Osteocyte (in vitro differentiated cells): ENCODE data around the gene MPP1. TPM values are rescaled to one million over a fixed set of nuclear protein-coding genes. Genes with fewer than 3 reads are reported as not detected.

ENCODE experiments used
- DNase-seq: peaks from one replicate; pipeline ENCODE4 v3.0.0; 2021; ENCODE audit warnings: mixed read lengths; ENCODE audit not compliant: unreplicated experiment; ENCODE audit errors: extremely low spot score
- H3K27ac Mint-ChIP-seq: one replicate; pipeline ENCODE4 v1.8.0; 2021; ENCODE audit warnings: mild to moderate bottlenecking, mixed read lengths; ENCODE audit not compliant: unreplicated experiment
- H3K27me3 Mint-ChIP-seq: one replicate; pipeline ENCODE4 v1.8.0; 2021; ENCODE audit warnings: mixed read lengths; ENCODE audit not compliant: unreplicated experiment
- H3K36me3 Mint-ChIP-seq: one replicate; pipeline ENCODE4 v1.8.0; 2021; ENCODE audit warnings: mixed read lengths; ENCODE audit not compliant: unreplicated experiment
- H3K4me1 Mint-ChIP-seq: one replicate; pipeline ENCODE4 v1.8.0; 2021; ENCODE audit warnings: mixed read lengths; ENCODE audit not compliant: unreplicated experiment
- H3K4me3 Mint-ChIP-seq: one replicate; pipeline ENCODE4 v1.8.0; 2021; ENCODE audit warnings: mild to moderate bottlenecking, moderate library complexity, mixed read lengths; ENCODE audit not compliant: unreplicated experiment
- H3K9me3 Mint-ChIP-seq: one replicate; pipeline ENCODE4 v1.8.0; 2021; ENCODE audit warnings: mixed read lengths; ENCODE audit not compliant: unreplicated experiment
- total RNA-seq: library from RNA; stranded (reverse); gene quantifications from 2 replicates; pipeline ENCODE4 v1.2.1, GENCODE V29; 2021
- TF ChIP-seq, protein P1 (sequence below): fragments of 200-600 bp; sonication (generic); IDR thresholded peaks from 2 replicates; pipeline ENCODE4 v1.5.0; 2021; ENCODE audit warnings: antibody characterized with exemption, mild to moderate bottlenecking, moderate library complexity

MPP1 gene
- total RNA-seq, 1 donor from 2014 or later: 11.2 TPM

DNA sequence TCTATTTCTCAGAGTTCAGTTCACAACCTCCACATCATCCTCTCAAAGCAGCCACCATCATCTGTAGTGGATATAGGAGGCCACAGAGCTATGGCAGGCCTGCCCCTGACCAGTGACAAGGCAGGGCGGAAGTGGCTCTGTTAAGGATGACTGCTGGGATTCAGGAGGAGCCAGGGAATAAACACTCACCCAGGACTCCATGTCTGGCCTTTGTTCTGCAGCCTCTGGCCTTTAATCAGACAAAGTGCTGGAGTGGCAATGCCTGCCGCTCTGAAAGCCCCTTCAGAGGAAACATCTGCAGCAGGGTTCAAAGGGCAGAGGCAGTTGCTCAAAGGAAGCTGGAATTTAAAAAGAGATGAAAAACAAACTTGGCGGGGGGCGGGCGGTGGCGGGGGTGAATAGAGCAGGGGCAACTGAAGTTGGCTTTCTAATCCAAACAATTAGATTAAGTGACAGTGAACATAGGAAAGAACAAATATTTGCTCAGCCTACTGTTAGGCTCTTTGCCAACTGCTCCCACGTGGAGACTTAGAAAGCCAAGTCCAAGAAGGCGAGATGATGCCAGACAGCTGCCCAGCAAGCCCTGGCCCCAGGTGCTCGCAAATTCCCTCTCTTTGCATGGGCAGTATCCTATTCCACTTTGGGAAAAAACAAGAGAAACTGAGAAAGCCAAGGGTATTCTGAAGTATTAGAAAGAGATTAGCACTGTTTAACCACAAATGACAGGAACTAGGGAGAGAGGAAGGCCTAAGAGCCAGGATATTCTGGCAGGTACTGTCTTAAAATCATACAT is 5.5 kb downstream of the MPP1 start:
- DNase-seq: no peak
- no peak overlapping the region for H3K4me3 Mint-ChIP-seq

DNA sequence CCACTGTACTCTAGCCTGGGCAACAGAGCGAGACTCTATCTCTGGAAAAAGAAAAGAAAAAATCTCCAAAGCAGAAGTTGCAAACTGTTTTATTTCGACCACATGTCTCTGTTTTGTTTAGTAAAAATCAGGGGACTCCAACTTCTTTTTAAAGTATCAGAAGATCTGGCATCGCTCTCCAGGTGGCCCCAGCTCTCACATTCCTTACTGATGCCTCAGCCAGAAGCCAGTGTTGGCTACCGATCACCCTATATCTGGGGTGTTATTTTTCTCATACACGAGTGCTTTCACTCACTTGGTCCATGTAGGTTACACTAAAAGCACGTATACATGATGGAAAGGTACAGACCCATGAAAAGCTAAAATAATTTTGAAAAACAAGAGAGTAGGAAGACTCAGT is 8.3 kb downstream of the MPP1 start:
- Mint-ChIP-seq H3K36me3 (peaks cover 2% of the 10 kb centered on the region), H3K9me3 (peaks cover 9% of the 10 kb centered on the region), H3K27me3 (no peaks in the 10 kb centered on the region), H3K4me3 (no peak overlapping the region), H3K4me1 (peaks cover 30% of the 10 kb centered on the region), H3K27ac (no peak overlapping the region)
- TF ChIP-seq, protein P1, sequence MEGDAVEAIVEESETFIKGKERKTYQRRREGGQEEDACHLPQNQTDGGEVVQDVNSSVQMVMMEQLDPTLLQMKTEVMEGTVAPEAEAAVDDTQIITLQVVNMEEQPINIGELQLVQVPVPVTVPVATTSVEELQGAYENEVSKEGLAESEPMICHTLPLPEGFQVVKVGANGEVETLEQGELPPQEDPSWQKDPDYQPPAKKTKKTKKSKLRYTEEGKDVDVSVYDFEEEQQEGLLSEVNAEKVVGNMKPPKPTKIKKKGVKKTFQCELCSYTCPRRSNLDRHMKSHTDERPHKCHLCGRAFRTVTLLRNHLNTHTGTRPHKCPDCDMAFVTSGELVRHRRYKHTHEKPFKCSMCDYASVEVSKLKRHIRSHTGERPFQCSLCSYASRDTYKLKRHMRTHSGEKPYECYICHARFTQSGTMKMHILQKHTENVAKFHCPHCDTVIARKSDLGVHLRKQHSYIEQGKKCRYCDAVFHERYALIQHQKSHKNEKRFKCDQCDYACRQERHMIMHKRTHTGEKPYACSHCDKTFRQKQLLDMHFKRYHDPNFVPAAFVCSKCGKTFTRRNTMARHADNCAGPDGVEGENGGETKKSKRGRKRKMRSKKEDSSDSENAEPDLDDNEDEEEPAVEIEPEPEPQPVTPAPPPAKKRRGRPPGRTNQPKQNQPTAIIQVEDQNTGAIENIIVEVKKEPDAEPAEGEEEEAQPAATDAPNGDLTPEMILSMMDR: no peak
- no peak for DNase-seq

More for the DNA sequence above, 5.5 kb downstream of the MPP1 start:
- Mint-ChIP-seq H3K27ac (peak overlapping the region; percentile 84), H3K27me3 (no peaks in the 10 kb centered on the region), H3K9me3 (peaks cover 3% of the 10 kb centered on the region), H3K4me1 (peaks cover 36% of the 10 kb centered on the region), H3K36me3 (no peaks in the 10 kb centered on the region)
- TF ChIP-seq, protein P1: no peak

DNA sequence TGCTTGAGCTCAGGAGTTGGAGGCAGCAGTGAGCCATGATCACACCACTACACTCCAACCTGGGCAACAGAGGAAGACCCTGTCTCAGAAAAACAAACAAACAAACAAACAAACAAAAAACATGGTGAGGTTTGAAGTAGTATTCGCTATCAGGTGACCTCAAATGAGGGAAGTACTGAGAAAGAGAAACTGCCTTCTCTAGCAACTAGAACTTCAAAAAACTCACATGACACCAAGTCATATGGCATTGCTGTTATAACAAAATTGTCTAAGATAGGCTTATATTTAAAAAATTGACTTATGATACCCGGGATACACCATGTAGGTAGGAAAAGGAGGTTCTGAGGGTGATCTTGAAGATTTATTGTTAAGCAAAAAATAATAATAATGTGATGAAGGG is 10.3 kb downstream of the MPP1 start:
- no peak overlapping the region for H3K27ac Mint-ChIP-seq
- H3K4me3 Mint-ChIP-seq: no peak overlapping the region

DNA sequence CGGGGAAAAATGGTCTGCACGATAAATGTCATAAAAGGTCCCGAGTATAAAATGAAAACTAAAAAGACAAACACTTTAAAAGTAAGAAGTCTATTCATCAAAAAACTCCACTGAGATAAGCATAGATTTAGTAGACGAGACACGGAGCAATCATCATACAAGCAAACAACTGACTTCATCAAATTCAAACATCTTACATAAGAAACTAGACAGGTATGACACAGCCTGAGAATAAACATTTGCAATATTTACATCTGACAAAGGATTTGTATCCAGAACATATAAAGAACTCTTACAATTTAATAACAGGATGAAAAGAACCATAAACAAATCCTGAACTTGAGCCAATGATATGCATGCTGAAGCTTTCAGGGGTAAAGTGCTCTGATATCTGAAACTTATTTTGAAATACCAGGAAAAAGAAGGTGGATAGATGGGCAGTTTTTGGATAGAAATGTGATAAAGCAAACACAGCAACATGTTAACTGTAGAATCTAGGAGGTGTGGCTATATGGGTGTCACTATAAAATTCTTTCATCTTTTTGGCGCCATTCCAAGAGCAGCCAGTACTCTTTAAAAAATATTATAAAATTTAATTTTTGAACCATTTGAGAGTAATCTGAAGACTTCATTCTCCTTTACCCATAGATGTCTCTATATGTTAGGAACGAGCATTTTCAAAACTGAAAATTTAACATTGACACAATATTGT is 12.0 kb downstream of the MPP1 start:
- TF ChIP-seq, protein P1: no peak
- Mint-ChIP-seq H3K9me3 (peaks cover 15% of the 10 kb centered on the region), H3K27ac (no peak overlapping the region), H3K36me3 (peaks cover 2% of the 10 kb centered on the region), H3K27me3 (no peaks in the 10 kb centered on the region), H3K4me3 (no peak overlapping the region), H3K4me1 (peaks cover 11% of the 10 kb centered on the region)
- no peak for DNase-seq

More for the DNA sequence above, 10.3 kb downstream of the MPP1 start:
- TF ChIP-seq, protein P1: no peak
- Mint-ChIP-seq H3K27me3 (no peaks in the 10 kb centered on the region), H3K9me3 (peaks cover 15% of the 10 kb centered on the region), H3K36me3 (peaks cover 2% of the 10 kb centered on the region), H3K4me1 (peaks cover 27% of the 10 kb centered on the region)
- no peak for DNase-seq

DNA sequence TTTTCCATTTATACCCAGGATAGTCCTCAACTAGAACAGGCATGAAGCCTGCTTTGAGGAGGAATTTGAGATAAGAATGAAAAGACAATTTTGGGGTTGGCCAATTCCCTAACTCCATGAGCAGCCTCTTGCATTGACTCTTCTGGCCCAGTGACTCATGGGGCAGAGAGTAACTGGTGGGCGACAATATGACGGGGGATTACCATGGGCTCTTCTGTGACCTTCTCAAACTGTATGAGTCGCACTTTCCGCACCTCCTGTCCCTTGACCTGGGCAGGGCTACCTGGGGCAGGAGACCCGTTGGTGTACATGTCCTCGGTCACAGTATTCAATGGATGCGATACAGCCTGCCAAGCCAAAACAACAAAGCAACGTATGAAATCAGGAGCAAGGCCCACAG is 13.3 kb downstream of the MPP1 start:
- Mint-ChIP-seq H3K27me3 (no peaks in the 10 kb centered on the region), H3K4me3 (no peak overlapping the region), H3K9me3 (peaks cover 14% of the 10 kb centered on the region), H3K4me1 (peaks cover 5% of the 10 kb centered on the region), H3K27ac (no peak overlapping the region), H3K36me3 (peaks cover 2% of the 10 kb centered on the region)
- TF ChIP-seq, protein P1: no peak
- DNase-seq: no peak
